ENCODE results near the gene ENHO.

The ENHO gene

GRCh38 chr9:34559624-34560455, 37.0 kb upstream of the ENHO start:
- no peak for TF ChIP-seq ZNF274 (IDR thresholded peaks at IDR 0.05; ENCODE audit: low read depth, low read length)
- no peak overlapping the region for H3K4me3 ChIP-seq (ENCODE audit: low read length)

- H3K4me3 ChIP-seq (ENCODE audit: low read length), result no peak overlapping the region
- no peak for TF ChIP-seq ZNF274 (IDR thresholded peaks at IDR 0.05; ENCODE audit: low read depth, low read length)
Measured at GRCh38 chr9:34558919-34559623, 36.3 kb upstream of the ENHO start.

- no peak for TF ChIP-seq ZNF274 (IDR thresholded peaks at IDR 0.05; ENCODE audit: low read depth, low read length)
Measured at GRCh38 chr9:34558364-34558763, 35.6 kb upstream of the ENHO start.

GRCh38 chr9:34557426-34558321, 34.9 kb upstream of the ENHO start:
- no peak overlapping the region for H3K4me3 ChIP-seq (ENCODE audit: low read length)
- no peak for TF ChIP-seq ZNF274 (IDR thresholded peaks at IDR 0.05; ENCODE audit: low read depth, low read length)

More at GRCh38 chr9:34558364-34558763, 35.6 kb upstream of the ENHO start:
- no peak overlapping the region for H3K4me3 ChIP-seq (ENCODE audit: low read length)

GRCh38 chr9:34556949-34557348, 34.2 kb upstream of the ENHO start:
- TF ChIP-seq ZNF274 (IDR thresholded peaks at IDR 0.05; ENCODE audit: low read depth, low read length), result no peak
- H3K4me3 ChIP-seq (ENCODE audit: low read length), result no peak overlapping the region

- TF ChIP-seq ZNF274 (IDR thresholded peaks at IDR 0.05; ENCODE audit: low read depth, low read length), result no peak
- no peak overlapping the region for H3K4me3 ChIP-seq (ENCODE audit: low read length)
Measured at GRCh38 chr9:34555936-34556525, 33.2 kb upstream of the ENHO start.

- no peak overlapping the region for H3K4me3 ChIP-seq (ENCODE audit: low read length)
- TF ChIP-seq ZNF274 (IDR thresholded peaks at IDR 0.05; ENCODE audit: low read depth, low read length), result no peak
Measured at GRCh38 chr9:34555500-34555899, 32.7 kb upstream of the ENHO start.

GRCh38 chr9:34555002-34555348, 32.2 kb upstream of the ENHO start:
- H3K4me3 ChIP-seq (ENCODE audit: low read length), result no peak overlapping the region
- TF ChIP-seq ZNF274 (IDR thresholded peaks at IDR 0.05; ENCODE audit: low read depth, low read length), result no peak

- no peak for TF ChIP-seq ZNF274 (IDR thresholded peaks at IDR 0.05; ENCODE audit: low read depth, low read length)
- H3K4me3 ChIP-seq (ENCODE audit: low read length), result no peak overlapping the region
Measured at GRCh38 chr9:34554211-34555001, 31.6 kb upstream of the ENHO start.

- no peak for TF ChIP-seq ZNF274 (IDR thresholded peaks at IDR 0.05; ENCODE audit: low read depth, low read length)
Measured at GRCh38 chr9:34553511-34554021, 30.8 kb upstream of the ENHO start.

GRCh38 chr9:34552986-34553385, 30.2 kb upstream of the ENHO start:
- no peak overlapping the region for H3K4me3 ChIP-seq (ENCODE audit: low read length)
- TF ChIP-seq ZNF274 (IDR thresholded peaks at IDR 0.05; ENCODE audit: low read depth, low read length), result no peak

More at GRCh38 chr9:34553511-34554021, 30.8 kb upstream of the ENHO start:
- H3K4me3 ChIP-seq (ENCODE audit: low read length), result no peak overlapping the region

- TF ChIP-seq ZNF274 (IDR thresholded peaks at IDR 0.05; ENCODE audit: low read depth, low read length), result no peak
- no peak overlapping the region for H3K4me3 ChIP-seq (ENCODE audit: low read length)
Measured at GRCh38 chr9:34552606-34552981, 29.8 kb upstream of the ENHO start.

Data from GM08714 (cell line).